H9 (cell line): ENCODE results near the gene DOC2A. TPM values are rescaled to one million over a fixed set of nuclear protein-coding genes. Genes with fewer than 3 reads are reported as not detected.

Source experiments
- DNase-seq: peaks from one replicate; pipeline ENCODE4 v3.0.0-alpha.2; 2017
- H2AFZ ChIP-seq: one replicate; pipeline ENCODE4 v1.6.1; 2013; ENCODE audit warnings: mild to moderate bottlenecking, low read length, control low read depth, moderate library complexity
- H2AK5ac ChIP-seq: 2 replicates; pipeline ENCODE4 v1.6.1; 2013; ENCODE audit warnings: low read length, control low read depth, mixed read lengths; ENCODE audit not compliant: insufficient read length
- H2BK120ac ChIP-seq: one replicate; pipeline ENCODE4 v1.6.1; 2013; ENCODE audit warnings: low read depth, mild to moderate bottlenecking, low read length, control low read depth, inconsistent platforms; ENCODE audit not compliant: poor library complexity, severe bottlenecking
- H2BK12ac ChIP-seq: 2 replicates; pipeline ENCODE4 v1.6.1; 2013; ENCODE audit warnings: low read length, control low read depth, mixed read lengths, low read depth; ENCODE audit not compliant: insufficient read length
- H2BK15ac ChIP-seq: 2 replicates; pipeline ENCODE4 v1.6.1; 2013; ENCODE audit warnings: low read depth, low read length, control low read depth
- H2BK20ac ChIP-seq: one replicate; pipeline ENCODE4 v1.6.1; 2013; ENCODE audit warnings: low read depth, mild to moderate bottlenecking, low read length, control low read depth, inconsistent platforms; ENCODE audit not compliant: poor library complexity, severe bottlenecking
- H2BK5ac ChIP-seq: 2 replicates; pipeline ENCODE4 v1.6.1; 2013; ENCODE audit warnings: low read length, control low read depth, mixed read lengths; ENCODE audit not compliant: insufficient read length
- H3K14ac ChIP-seq: 2 replicates; pipeline ENCODE4 v1.6.1; 2013; ENCODE audit warnings: low read length, control low read depth; ENCODE audit not compliant: insufficient read depth
- H3K18ac ChIP-seq: 2 replicates; pipeline ENCODE4 v1.6.1; 2013; ENCODE audit warnings: low read depth, mild to moderate bottlenecking, mixed read lengths, low read length, control low read depth; ENCODE audit not compliant: insufficient read length
- H3K23ac ChIP-seq: 2 replicates; pipeline ENCODE4 v1.6.1; 2013; ENCODE audit warnings: low read length, control low read depth, mixed read lengths, low read depth; ENCODE audit not compliant: insufficient read length
- H3K23me2 ChIP-seq: 2 replicates; pipeline ENCODE4 v1.6.1; 2013; ENCODE audit warnings: low read depth, mild to moderate bottlenecking, mixed read lengths, low read length, control low read depth; ENCODE audit not compliant: insufficient read length, poor library complexity, severe bottlenecking
- H3K27ac ChIP-seq: 2 replicates; pipeline ENCODE4 v1.5.1; 2013; ENCODE audit warnings: low read length, control low read depth, mixed read lengths, low read depth; ENCODE audit not compliant: insufficient read length
- H3K27me3 ChIP-seq: 2 replicates; pipeline ENCODE4 v1.6.1; 2013; ENCODE audit warnings: low read length, control low read depth, inconsistent platforms; ENCODE audit not compliant: insufficient read depth
- H3K4ac ChIP-seq: 2 replicates; pipeline ENCODE4 v1.6.1; 2013; ENCODE audit warnings: low read depth, mild to moderate bottlenecking, control low read depth, inconsistent platforms, low read length, moderate library complexity
- H3K4me1 ChIP-seq: 2 replicates; pipeline ENCODE4 v1.6.1; 2013; ENCODE audit warnings: low read length, control low read depth, inconsistent platforms; ENCODE audit not compliant: insufficient read depth
- H3K4me2 ChIP-seq: 2 replicates; pipeline ENCODE4 v1.6.1; 2013; ENCODE audit warnings: low read length, control low read depth, mixed read lengths; ENCODE audit not compliant: insufficient read length, insufficient read depth
- H3K56ac ChIP-seq: 2 replicates; pipeline ENCODE4 v1.6.1; 2013; ENCODE audit warnings: low read depth, mild to moderate bottlenecking, mixed read lengths, low read length, control low read depth; ENCODE audit not compliant: insufficient read length
- H3K79me1 ChIP-seq: 2 replicates; pipeline ENCODE4 v1.6.1; 2013; ENCODE audit warnings: low read depth, mild to moderate bottlenecking, moderate library complexity, low read length, control low read depth, inconsistent platforms; ENCODE audit not compliant: insufficient read depth, poor library complexity, severe bottlenecking
- H3K79me2 ChIP-seq: 2 replicates; pipeline ENCODE4 v1.6.1; 2013; ENCODE audit warnings: low read length, control low read depth, inconsistent platforms; ENCODE audit not compliant: insufficient read depth
- H3K9ac ChIP-seq: 2 replicates; pipeline ENCODE4 v1.6.1; 2013; ENCODE audit warnings: low read length, control low read depth, mixed read lengths; ENCODE audit not compliant: insufficient read length; ENCODE audit errors: extremely low read depth
- H3K9me3 ChIP-seq: one replicate; pipeline ENCODE4 v1.6.1; 2013; ENCODE audit warnings: low read depth, low read length, inconsistent platforms; ENCODE audit not compliant: control insufficient read depth
- H3T11ph ChIP-seq: one replicate; pipeline ENCODE4 v1.6.1; 2013; ENCODE audit warnings: mild to moderate bottlenecking, low read length, control low read depth, inconsistent platforms
- H4K20me1 ChIP-seq: one replicate; pipeline ENCODE4 v1.6.1; 2013; ENCODE audit not compliant: control insufficient read depth, insufficient read length, insufficient read depth
- H4K5ac ChIP-seq: 2 replicates; pipeline ENCODE4 v1.6.1; 2013; ENCODE audit warnings: low read depth, mild to moderate bottlenecking, mixed read lengths, low read length, control low read depth; ENCODE audit not compliant: insufficient read length
- H4K8ac ChIP-seq: replicated peaks from 2 replicates; pipeline ENCODE4 v1.6.1; 2013; ENCODE audit warnings: low read length, control low read depth, mixed read lengths, low read depth; ENCODE audit not compliant: insufficient read length
- H4K91ac ChIP-seq: 2 replicates; pipeline ENCODE4 v1.6.1; 2013; ENCODE audit warnings: low read depth, mild to moderate bottlenecking, moderate library complexity, mixed read lengths, low read length, control low read depth; ENCODE audit not compliant: insufficient read length
- H3K27ac Mint-ChIP-seq, 3 experiments: 2 replicates in 2 of 3; 3 replicates in 1 of 3; pipeline ENCODE4 v1.8.0; 2020 to 2021; ENCODE audit warnings: mixed read lengths in 3 of 3, mild to moderate bottlenecking in 1 of 3, moderate library complexity in 1 of 3
- H3K27me3 Mint-ChIP-seq: 2 replicates; pipeline ENCODE4 v1.8.0; 2021; ENCODE audit warnings: low read depth, mild to moderate bottlenecking, moderate library complexity, mixed read lengths
- H3K36me3 Mint-ChIP-seq, 3 experiments: 2 replicates in 2 of 3; 3 replicates in 1 of 3; pipeline ENCODE4 v1.8.0; 2020 to 2021; ENCODE audit warnings: low read depth in 3 of 3, mixed read lengths in 3 of 3; ENCODE audit not compliant: insufficient read depth in 1 of 3
- H3K4me1 Mint-ChIP-seq, 2 experiments: 2 replicates each; pipeline ENCODE4 v1.8.0; 2020; ENCODE audit warnings: mixed read lengths in 2 of 2
- H3K4me3 Mint-ChIP-seq, 2 experiments: 2 replicates in 1 of 2; 3 replicates in 1 of 2; pipeline ENCODE4 v1.8.0; 2020 to 2021; ENCODE audit warnings: mild to moderate bottlenecking in 2 of 2, mixed read lengths in 2 of 2, moderate library complexity in 1 of 2
- H3K9me3 Mint-ChIP-seq, 2 experiments: 2 replicates in 1 of 2; 3 replicates in 1 of 2; pipeline ENCODE4 v1.8.0; 2020; ENCODE audit warnings: mild to moderate bottlenecking in 2 of 2, mixed read lengths in 2 of 2, moderate library complexity in 1 of 2
- WGBS: extraction: QIAGEN DNeasy Blood & Tissue Kit; methylation state at CpG from one replicate; pipeline ENCODE4 v1.1.7; 2013; ENCODE audit warnings: missing lambda C conversion rate, low lambda C conversion rate, mixed read lengths; ENCODE audit not compliant: insufficient read length; ENCODE audit errors: extremely low coverage; 5-methylcytosine and 5-hydroxymethylcytosine counted together
- total RNA-seq: library from RNA; stranded (reverse); gene quantifications from 2 replicates; pipeline ENCODE4 v1.2.1, GENCODE V29; 2021
- TF ChIP-seq, protein P1 (sequence below): fragments of 200-600 bp; sonication (generic); conservative IDR thresholded peaks from 3 replicates; pipeline ENCODE4 v1.8.0; 2021; ENCODE audit warnings: antibody characterized with exemption, mild to moderate bottlenecking

The DOC2A gene
- total RNA-seq, 1 experiment from 2014 or later = 12.2 TPM

DNA sequence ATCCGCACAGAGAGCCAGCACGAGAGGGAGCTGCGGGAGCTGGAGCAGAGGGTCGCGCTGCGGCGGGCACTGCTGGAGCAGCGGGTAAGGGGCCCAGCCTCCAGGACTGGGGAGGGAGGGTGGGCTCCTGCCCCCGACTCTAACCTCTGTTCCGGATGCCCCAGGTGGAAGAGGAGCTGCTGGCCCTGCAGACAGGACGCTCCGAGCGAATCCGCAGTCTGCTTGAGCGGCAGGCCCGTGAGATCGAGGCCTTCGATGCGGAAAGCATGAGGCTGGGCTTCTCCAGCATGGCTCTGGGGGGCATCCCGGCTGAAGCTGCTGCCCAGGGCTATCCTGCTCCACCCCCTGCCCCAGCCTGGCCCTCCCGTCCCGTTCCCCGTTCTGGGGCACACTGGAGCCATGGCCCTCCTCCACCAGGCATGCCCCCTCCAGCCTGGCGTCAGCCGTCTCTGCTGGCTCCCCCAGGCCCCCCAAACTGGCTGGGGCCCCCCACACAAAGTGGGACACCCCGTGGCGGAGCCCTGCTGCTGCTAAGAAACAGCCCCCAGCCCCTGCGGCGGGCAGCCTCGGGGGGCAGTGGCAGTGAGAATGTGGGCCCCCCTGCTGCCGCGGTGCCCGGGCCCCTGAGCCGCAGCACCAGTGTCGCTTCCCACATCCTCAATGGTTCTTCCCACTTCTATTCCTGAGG lies 19.8 kb downstream of the DOC2A start:
- H2BK15ac ChIP-seq = no peak overlapping the region
- no peak overlapping the region for H3K56ac ChIP-seq
- H3K4ac ChIP-seq = no peak overlapping the region
- H2BK20ac ChIP-seq = no peak overlapping the region
- H3K9me3 ChIP-seq = no peaks in the 10 kb centered on the region
- no peak overlapping the region for H4K5ac ChIP-seq
- H3K36me3 Mint-ChIP-seq = peaks cover 15 to 57% (median 49%) of the 10 kb centered on the region in 3 experiments
- H3K4me1 Mint-ChIP-seq = peaks cover 9 to 10% of the 10 kb centered on the region in 2 experiments
- H2AK5ac ChIP-seq = no peak overlapping the region
- no peaks in the 10 kb centered on the region for H3K9me3 Mint-ChIP-seq
- H4K8ac ChIP-seq = no peak overlapping the region
- no peak for DNase-seq
- no peak overlapping the region for H4K91ac ChIP-seq
- no peak overlapping the region for H3K4me2 ChIP-seq
- H3K27ac Mint-ChIP-seq = no peak overlapping the region
- H3K79me1 ChIP-seq = no peaks in the 10 kb centered on the region
- no peak overlapping the region for H2BK120ac ChIP-seq
- no peak overlapping the region for H2BK12ac ChIP-seq
- H3K27me3 ChIP-seq = no peaks in the 10 kb centered on the region
- H3K27ac ChIP-seq = no peak overlapping the region
- no peaks in the 10 kb centered on the region for H3K79me2 ChIP-seq
- TF ChIP-seq, protein P1, sequence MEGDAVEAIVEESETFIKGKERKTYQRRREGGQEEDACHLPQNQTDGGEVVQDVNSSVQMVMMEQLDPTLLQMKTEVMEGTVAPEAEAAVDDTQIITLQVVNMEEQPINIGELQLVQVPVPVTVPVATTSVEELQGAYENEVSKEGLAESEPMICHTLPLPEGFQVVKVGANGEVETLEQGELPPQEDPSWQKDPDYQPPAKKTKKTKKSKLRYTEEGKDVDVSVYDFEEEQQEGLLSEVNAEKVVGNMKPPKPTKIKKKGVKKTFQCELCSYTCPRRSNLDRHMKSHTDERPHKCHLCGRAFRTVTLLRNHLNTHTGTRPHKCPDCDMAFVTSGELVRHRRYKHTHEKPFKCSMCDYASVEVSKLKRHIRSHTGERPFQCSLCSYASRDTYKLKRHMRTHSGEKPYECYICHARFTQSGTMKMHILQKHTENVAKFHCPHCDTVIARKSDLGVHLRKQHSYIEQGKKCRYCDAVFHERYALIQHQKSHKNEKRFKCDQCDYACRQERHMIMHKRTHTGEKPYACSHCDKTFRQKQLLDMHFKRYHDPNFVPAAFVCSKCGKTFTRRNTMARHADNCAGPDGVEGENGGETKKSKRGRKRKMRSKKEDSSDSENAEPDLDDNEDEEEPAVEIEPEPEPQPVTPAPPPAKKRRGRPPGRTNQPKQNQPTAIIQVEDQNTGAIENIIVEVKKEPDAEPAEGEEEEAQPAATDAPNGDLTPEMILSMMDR = no peak
- H2BK5ac ChIP-seq = no peak overlapping the region
- H3K23ac ChIP-seq = no peak overlapping the region
- peaks cover 5% of the 10 kb centered on the region for H3K23me2 ChIP-seq
- no peaks in the 10 kb centered on the region for H4K20me1 ChIP-seq
- H3K18ac ChIP-seq = no peak overlapping the region
- H3K14ac ChIP-seq = no peak overlapping the region
- no CpG with 5 or more reads among the region's 35 CpGs for WGBS
- H2AFZ ChIP-seq = no peak overlapping the region
- no peaks in the 10 kb centered on the region for H3K4me1 ChIP-seq
- H3T11ph ChIP-seq = no peak overlapping the region
- H3K27me3 Mint-ChIP-seq = no peaks in the 10 kb centered on the region; the same call in 1 of the 2 replicates
- no peak overlapping the region for H3K4me3 Mint-ChIP-seq
- H3K9ac ChIP-seq = no peak overlapping the region
